NCI-H748 (cell line): ENCODE data around the gene GC.
"Not testable (repeated sequence)": the region's sequence is repeated elsewhere in the genome, so short reads cannot be mapped to it uniquely, and the experiment has no call there.

Experiments
- DNase-seq: peaks from one replicate; lab custom pipeline; 2025; ENCODE audit not compliant: unreplicated experiment; lab: John Stamatoyannopoulos, UW

GC gene

GRCh38 chr4:71769434-71769833 lies 14.4 kb downstream of the GC start:
- DNase-seq: no peak

GRCh38 chr4:71768123-71768522 lies 15.8 kb downstream of the GC start:
- no peak for DNase-seq

- DNase-seq: no peak
Observed at GRCh38 chr4:71765821-71766383, 18.0 kb downstream of the GC start.

GRCh38 chr4:71765350-71765749 lies 18.5 kb downstream of the GC start:
- no peak for DNase-seq

- DNase-seq: peak; percentile 4
Observed at GRCh38 chr4:71752383-71753042, 31.4 kb downstream of the GC start.

GRCh38 chr4:71749008-71749594 lies 34.8 kb downstream of the GC start:
- DNase-seq: peak; percentile 1

GRCh38 chr4:71746379-71746778 lies 37.5 kb downstream of the GC start:
- DNase-seq: no peak

GRCh38 chr4:71738782-71739181 lies 45.1 kb downstream of the GC start:
- DNase-seq: not testable (repeated sequence)

GRCh38 chr4:71732706-71733105 lies 51.2 kb downstream of the GC start:
- peak; percentile 29 for DNase-seq

GRCh38 chr4:71732066-71732465 lies 51.8 kb downstream of the GC start:
- DNase-seq: no peak

GRCh38 chr4:71729856-71730255 lies 54.0 kb downstream of the GC start:
- DNase-seq: no peak

- peak; percentile 21 for DNase-seq
Observed at GRCh38 chr4:71713611-71714203, 70.2 kb downstream of the GC start.

- no peak for DNase-seq
Observed at GRCh38 chr4:71711985-71712348, 71.9 kb downstream of the GC start.

GRCh38 chr4:71711044-71711984 lies 72.6 kb downstream of the GC start:
- peak; percentile 1 for DNase-seq

GRCh38 chr4:71709961-71710360 lies 73.9 kb downstream of the GC start:
- DNase-seq: no peak

GRCh38 chr4:71698141-71698540 lies 85.7 kb downstream of the GC start:
- no peak for DNase-seq

GRCh38 chr4:71697031-71697430 lies 86.8 kb downstream of the GC start:
- DNase-seq: no peak

GRCh38 chr4:71694961-71695360 lies 88.9 kb downstream of the GC start:
- DNase-seq: no peak

- no peak for DNase-seq
Observed at GRCh38 chr4:71692963-71693362, 90.9 kb downstream of the GC start.

GRCh38 chr4:71692198-71692597 lies 91.7 kb downstream of the GC start:
- DNase-seq: no peak
